ENCODE data around the gene SLCO4A1.

SLCO4A1 gene

GRCh38 chr20:62642051-62642665, at the start of gene SLCO4A1:
Gene SLCO4A1 (plus strand): TSS chr20:62642503. CDS start chr20:62656455, 13,952 bp downstream.
- peak; percentile 86 for DNase-seq

DNA sequence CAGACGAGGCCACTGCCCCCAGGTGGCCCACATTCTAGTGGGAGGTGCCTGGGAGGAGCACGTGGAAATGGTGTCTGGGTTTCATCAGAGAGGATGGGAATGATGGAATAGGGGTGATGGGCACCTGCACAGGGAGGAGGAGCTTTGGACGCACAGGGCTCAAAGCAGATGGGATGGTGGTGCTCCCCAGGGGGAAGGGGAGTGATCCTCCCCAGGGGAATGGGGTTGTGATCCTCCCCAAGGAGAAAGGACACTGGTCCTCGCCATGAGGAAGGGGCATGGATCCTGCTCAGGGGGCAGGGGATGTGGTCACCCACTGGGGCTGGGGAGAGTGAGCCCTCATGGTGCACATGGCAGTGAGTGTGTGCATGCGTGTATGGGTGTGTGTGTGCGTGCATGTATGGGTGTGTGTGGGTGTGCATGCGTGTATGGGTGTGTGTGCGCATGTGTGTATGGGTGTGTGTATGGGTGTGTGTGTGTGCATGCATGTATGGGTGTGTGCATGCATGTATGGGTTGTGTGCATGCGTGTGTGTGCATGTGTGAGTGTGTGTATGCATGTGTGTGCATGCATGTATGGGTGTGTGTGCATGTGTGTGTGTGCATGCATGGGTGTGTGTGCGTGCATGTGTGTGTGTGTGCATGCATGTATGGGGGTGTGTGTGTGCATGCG, 49.7 kb upstream of the SLCO4A1 start:
- DNase-seq = no peak

DNA sequence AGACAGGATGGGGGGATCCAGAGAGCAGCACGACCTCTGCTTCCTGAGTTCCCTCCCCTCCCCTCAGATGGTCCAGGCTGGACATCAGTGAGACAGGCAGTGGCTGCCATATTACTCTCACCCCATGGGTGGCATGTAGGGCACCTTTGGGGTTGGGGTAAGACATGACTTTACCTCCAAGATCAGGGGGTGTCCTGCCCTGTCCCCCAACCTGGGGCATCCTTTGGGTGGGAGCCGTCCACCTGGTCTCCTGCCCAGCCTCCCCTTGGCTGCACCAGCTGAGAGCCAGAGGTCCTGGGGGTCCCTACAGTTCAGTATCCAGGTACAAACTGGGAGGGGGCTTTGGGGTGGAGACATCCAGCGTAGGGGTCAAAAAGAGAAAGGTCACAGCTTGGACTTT, 48.7 kb upstream of the SLCO4A1 start:
- DNase-seq = no peak

- DNase-seq = no peak
Observed at GRCh38 chr20:62595069-62595468, 47.2 kb upstream of the SLCO4A1 start.

- DNase-seq = no peak
Observed at GRCh38 chr20:62595491-62595890, 46.8 kb upstream of the SLCO4A1 start.

DNA sequence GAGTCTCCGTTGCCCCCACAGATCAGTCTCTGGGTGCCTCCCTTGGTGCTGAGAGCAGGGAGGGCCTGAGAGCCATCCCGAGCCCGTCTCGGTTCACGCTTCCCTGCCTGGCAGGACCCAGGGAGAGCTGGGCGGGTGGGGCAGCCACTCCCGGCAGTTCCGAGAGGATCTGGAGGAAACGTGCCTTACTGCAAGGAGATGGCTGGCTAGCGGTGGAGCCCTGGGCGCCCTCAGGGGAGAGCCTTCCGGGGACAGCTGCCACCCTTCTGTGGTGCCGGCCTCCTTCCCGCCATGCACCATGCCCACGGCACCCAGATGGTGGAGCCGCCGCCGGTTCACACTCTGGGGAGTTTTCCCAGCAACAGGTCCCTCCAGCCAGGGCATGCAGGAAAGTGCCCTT, 45.8 kb upstream of the SLCO4A1 start:
- no peak for DNase-seq

GRCh38 chr20:62596921-62597320, 45.4 kb upstream of the SLCO4A1 start:
- DNase-seq = no peak

DNA sequence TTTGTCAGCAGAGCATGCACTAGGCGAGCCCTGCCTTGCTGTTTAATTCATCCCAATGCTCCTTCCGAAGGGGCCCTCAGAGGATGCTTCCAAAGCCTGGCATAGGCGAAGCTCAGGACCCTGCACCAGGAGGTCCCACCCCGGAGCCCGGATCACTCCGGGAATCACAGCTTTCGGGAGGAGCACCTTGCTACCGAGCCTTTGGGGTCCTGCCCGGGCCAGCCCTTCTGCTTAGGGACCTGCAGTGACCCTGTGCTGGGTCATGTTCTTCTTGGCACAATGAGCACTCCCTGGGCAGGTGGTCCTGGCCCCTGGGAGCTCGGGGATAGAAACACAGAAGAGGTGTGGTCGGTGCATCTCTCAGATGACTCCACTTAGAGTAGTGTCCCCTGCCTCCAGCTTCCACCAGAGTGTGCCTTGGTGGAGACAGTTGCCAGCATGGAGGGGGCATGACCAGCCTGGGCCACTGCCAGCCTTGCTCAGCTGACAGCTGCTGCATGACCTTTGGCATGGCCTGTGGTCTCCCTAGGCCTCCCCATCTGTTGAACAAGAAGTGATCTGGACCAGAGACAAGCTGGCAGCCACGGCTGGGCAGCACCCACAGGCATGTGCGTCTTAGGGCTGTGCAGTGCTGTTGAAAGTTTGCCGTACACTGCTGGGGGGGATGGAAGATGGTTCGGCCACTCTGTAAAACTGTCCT, 44.7 kb upstream of the SLCO4A1 start:
- DNase-seq = no peak

- DNase-seq = no peak
Observed at GRCh38 chr20:62598761-62599194, 43.5 kb upstream of the SLCO4A1 start.

DNA sequence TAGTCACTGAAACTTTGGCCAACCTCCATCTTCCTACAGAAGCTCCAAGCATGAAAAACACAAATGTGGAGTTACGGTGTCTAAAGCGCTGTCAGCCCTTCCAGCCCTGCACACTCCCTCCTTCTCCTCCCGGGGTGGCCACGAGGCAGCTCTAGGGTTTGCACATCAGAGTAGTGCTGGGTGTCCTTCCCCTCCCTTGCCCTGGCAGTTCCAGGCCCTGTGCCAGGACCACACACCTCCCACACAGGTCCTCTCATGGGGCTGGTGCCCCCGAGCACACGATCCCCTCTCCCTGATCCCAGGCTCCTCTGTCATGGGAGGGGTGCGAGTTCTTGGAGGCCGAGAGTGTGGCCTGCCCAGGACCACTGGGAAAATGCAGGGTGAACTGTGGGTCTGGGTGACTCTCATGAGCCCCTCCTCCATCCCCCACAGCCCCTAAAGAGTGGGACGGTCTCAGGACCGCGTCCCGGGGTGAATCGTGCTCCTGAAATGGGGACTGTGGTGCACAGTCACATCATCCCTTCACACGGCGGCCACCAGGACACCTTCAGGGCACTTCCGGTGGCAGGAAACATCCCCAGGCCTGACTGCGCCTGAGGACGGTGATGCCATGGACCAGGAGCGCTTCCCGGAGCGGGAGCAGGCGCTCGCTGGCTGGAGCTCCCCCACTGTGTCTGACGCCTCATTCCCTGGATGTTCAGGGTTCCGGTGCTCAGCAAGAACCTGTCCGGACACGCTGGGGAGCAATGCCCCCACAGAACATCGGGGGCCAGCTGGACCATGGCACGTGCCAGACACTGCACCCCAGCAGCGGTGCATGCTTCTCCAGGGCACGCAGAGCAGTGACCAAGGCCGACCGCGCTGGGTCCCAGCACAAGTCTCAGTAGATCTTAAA, 42.8 kb upstream of the SLCO4A1 start:
- no peak for DNase-seq

DNA sequence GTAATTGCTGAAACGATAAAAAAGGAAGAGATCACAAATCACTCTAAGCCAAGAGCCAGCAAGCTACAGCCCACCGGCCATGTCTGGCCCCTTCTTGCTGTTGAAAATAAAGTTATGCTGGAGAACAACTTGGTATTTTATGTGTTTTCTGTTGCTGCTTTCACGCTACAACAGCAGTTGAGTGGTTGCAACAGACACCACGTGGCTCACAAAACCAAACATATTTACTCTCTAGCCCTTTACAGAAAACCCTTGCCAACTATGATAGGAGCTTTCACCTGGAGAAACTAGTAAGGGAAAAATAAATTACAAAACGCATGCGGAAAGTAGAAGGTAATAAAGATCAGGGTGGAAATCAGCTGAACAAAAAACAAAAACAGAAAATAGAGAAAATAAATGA, 41.1 kb upstream of the SLCO4A1 start:
- no peak for DNase-seq

GRCh38 chr20:62601714-62602113, 40.6 kb upstream of the SLCO4A1 start:
- DNase-seq = no peak

DNA sequence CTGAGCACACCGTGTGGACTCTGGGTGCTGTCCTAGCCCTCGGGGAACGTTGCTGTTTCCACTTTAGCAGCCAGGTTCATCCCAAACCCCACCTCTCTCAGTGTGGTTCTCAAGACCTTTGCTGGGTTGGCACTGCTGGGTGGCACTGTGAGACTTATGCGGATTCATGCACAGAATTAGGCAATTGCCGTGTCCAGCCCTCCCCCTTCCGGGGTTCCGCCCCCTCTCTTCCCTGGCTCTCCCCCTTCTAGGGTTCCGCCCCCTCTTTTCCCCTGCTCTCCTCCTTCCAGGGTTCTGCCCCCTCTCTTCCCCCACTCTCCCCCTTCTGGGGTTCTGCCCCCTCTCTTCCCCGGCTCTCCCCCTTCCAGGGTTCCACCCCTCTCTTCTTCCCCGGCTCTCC, 39.8 kb upstream of the SLCO4A1 start:
- peak; percentile 38 for DNase-seq

DNA sequence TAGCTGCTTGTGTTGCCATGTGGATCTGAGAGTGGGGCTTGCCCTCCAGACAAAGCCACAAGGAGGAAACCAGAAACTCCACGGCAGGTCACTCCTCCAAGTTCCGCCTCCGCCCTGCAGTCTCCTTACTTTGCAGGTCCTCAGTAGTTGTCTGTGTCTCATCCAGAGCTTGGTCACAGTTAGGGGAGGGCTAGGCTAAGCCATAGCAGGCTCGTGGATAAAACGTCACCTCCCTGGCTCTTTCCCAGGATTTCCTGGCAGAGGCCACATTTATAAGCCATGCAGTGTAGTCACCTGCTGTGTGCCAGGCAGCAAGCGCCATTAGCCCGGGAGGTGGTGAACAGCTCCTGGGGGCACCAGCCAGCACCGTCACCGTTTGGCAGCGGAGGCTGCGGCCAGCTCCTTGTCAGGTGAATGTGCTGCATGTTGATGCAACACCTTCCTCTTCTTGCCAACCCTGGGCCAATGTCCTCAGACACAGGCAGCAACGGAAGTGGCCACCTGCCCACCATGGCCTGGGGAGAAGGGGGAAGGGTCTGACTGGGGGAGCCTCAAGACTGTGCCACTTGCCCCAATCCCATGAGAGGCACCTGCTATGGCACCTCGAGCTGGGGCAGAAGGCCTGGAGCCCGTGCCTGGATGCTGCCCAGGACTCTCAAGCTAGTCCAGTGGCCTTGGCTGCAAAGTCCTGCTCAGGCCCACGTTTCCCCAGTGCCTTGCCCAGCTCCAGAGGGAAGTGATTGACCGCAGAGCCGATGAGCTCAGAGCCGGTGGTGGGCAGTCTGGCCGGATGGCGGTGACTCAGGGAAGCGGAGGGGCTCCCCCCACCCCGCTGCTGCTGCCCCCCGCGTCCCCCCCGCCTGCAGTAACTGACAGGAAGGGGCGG, 39.0 kb upstream of the SLCO4A1 start:
- peak; percentile 39 for DNase-seq

GRCh38 chr20:62603907-62604785, 38.2 kb upstream of the SLCO4A1 start:
- DNase-seq = no peak

DNA sequence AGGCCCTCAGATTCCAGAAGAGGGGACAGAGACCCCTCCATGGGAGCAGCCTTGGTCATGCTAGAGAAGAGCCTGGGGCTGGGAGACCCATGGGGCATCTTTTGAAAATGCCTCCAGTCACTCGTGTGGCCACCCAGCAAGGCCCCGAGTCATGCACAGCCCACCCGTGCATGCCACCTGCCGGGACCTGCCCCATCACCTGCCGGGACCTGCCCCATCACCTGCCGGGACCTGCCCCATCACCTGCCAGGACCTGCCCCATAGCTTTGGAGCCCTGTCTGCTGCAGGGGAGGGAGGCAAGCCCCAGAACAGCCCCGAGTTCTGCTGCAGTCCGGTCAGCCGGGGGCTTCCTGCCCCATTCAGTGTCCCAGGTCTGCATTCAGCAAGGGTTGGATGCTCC, 37.5 kb upstream of the SLCO4A1 start:
- no peak for DNase-seq

DNA sequence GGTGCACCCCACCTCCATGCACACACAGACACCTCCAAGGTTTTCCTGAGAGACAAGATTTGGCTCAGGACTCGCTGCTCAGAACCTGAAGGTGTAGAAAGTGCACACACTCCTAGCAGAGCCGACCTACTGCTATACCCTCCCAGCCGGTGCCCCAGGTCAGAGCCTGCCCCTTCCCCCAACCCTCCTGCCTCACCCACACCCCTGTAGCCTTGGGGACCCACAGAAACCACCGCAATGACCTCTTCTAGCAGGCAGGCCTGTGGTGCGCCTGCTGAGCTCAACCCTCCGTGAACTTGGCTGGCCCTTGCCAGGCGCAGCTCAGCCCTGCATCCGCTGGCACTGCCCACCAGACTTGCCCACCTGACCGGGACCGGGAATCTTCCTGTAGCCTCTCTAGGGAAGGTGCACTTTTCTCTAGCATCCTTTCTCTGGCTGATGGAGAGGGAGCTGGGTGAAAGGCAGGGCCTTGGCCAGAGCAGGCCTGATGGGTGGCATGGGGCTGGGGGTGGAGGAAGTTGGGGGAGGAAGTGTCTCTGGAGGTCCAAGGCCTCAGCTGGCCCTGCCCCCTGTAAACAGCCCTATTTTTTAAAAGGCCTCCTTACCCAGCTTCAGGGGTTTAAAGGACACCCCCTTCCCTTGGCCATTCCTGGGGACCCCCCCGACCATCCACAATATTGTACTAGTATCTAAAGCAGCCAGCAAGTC, 36.9 kb upstream of the SLCO4A1 start:
- DNase-seq = no peak

GRCh38 chr20:62606016-62606415, 36.3 kb upstream of the SLCO4A1 start:
- DNase-seq = no peak

DNA sequence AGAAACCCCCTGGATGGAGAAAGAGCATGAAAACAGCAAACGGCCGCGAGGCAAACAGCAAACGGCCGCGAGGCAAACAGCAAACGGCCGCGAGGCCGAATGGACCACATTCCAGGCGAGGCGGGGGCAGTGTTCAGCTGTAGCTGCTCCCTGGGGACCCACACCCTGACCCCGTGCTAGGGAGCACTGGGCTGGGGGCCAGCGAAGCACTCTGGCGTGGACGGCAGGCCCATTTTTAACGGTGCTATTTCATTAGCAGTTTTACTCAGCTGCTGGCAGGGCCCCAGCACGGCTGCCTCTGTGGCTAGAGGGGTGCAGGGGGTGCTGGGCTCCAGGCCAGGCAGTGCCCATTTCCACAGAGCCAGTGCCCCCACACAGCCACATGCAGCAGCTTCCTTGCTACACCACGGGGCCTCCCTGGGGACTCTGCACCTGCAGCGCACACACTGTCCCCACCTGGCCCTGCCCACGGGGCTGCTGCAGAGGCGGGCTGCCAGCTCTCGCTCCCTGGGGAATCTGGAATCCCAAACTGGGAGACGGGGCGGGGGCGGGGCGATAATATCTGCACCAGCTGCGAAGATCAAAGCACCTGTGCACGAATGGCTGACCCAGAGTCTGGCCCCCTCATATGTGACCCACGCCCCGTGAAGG, 35.6 kb upstream of the SLCO4A1 start:
- DNase-seq = no peak
